Measurements from ENCODE around the gene CISH.

- TF ChIP-seq CTCF (conservative IDR thresholded peaks at IDR 0.05; ENCODE audit: low read depth, low read length): no peak
- no peak for TF ChIP-seq EZH2phosphoT487 (IDR thresholded peaks at IDR 0.05; ENCODE audit: borderline replicate concordance, low read length)
- no peak for TF ChIP-seq EZH2 (IDR thresholded peaks at IDR 0.05; ENCODE audit: low read length, unreplicated experiment)
These were observed 12.4 kb upstream of the CISH start for GRCh38 chr3:50623840-50624474.

All from PC-3 (cell line).